Common myeloid progenitor, CD34-positive (primary cell): ENCODE results near the gene ALOXE3.
A peak's percentile ranks its signal among the peaks of the same experiment; 100 is the strongest.

Experiments used
- CTCF ChIA-PET: fragments of 350-600 bp; sonication (Branson Sonifier 250); formaldehyde crosslinking; loops from one replicate; lab custom pipeline; 2021; ENCODE audit warnings: antibody characterized with exemption; lab: Charles Lee
- POLR2A ChIA-PET: fragments of 350-600 bp; sonication (Branson Sonifier 250); formaldehyde crosslinking; loops from one replicate; lab custom pipeline; 2021; ENCODE audit warnings: antibody characterized with exemption; lab: Charles Lee
- DNase-seq, 3 donors: peaks; one replicate each; pipeline versions ENCODE4 v3.0.0 to v3.0.0-alpha.2; 2013
- H3K27ac ChIP-seq, 2 experiments: 1 replicate in 1 of 2; 2 replicates in 1 of 2; pipeline ENCODE4 v1.7.0; 2013; ENCODE audit warnings: inconsistent platforms in 2 of 2, low read length in 2 of 2, mild to moderate bottlenecking in 2 of 2, low read depth in 1 of 2, moderate library complexity in 1 of 2; ENCODE audit not compliant: severe bottlenecking in 2 of 2, insufficient read depth in 1 of 2, poor library complexity in 1 of 2
- H3K27me3 ChIP-seq, 5 experiments: replicated peaks in 2 of 5; 1 replicate in 3 of 5; 2 replicates in 2 of 5; pipeline versions ENCODE4 v1.6.1 to v1.7.0; 2013; ENCODE audit warnings: low read length in 4 of 5, mild to moderate bottlenecking in 2 of 5, moderate library complexity in 2 of 5, inconsistent platforms in 1 of 5; ENCODE audit not compliant: insufficient read depth in 5 of 5, control insufficient read depth in 4 of 5
- H3K36me3 ChIP-seq, 4 experiments: 1 replicate in 2 of 4; 2 replicates in 2 of 4; pipeline versions ENCODE4 v1.6.1 to v1.7.0; 2013; ENCODE audit warnings: low read length in 3 of 4, control low read depth in 1 of 4, mild to moderate bottlenecking in 1 of 4; ENCODE audit not compliant: control insufficient read depth in 4 of 4, insufficient read depth in 4 of 4
- H3K4me1 ChIP-seq, 4 experiments: 1 replicate in 3 of 4; 2 replicates in 1 of 4; pipeline versions ENCODE4 v1.6.1 to v1.7.1; 2013; ENCODE audit warnings: low read length in 3 of 4, mild to moderate bottlenecking in 3 of 4, control low read depth in 1 of 4, inconsistent platforms in 1 of 4, moderate library complexity in 1 of 4; ENCODE audit not compliant: control insufficient read depth in 4 of 4, insufficient read depth in 4 of 4; ENCODE audit errors: control extremely low read depth in 1 of 4
- H3K4me3 ChIP-seq, 7 experiments: 1 replicate in 4 of 7; 2 replicates in 3 of 7; pipeline versions ENCODE4 v1.5.1 to v1.7.0; 2013; ENCODE audit warnings: mild to moderate bottlenecking in 7 of 7, low read length in 6 of 7, moderate library complexity in 6 of 7, inconsistent platforms in 2 of 7, low read depth in 2 of 7, control low read depth in 1 of 7; ENCODE audit not compliant: insufficient read depth in 4 of 7, control insufficient read depth in 1 of 7; ENCODE audit errors: extremely low read depth in 1 of 7
- H3K9me3 ChIP-seq, 5 experiments: 1 replicate in 4 of 5; 2 replicates in 1 of 5; pipeline versions ENCODE4 v1.6.1 to v1.7.1; 2013; ENCODE audit warnings: low read length in 4 of 5, mild to moderate bottlenecking in 2 of 5, inconsistent platforms in 1 of 5, low read depth in 1 of 5, moderate library complexity in 1 of 5; ENCODE audit not compliant: control insufficient read depth in 4 of 5, insufficient read depth in 2 of 5; ENCODE audit errors: control extremely low read depth in 1 of 5
- WGBS: methylation state at CpG from one replicate; pipeline ENCODE4 v1.1.5; 2013; ENCODE audit not compliant: insufficient coverage; 5-methylcytosine and 5-hydroxymethylcytosine counted together

The ALOXE3 gene

GRCh38 chr17:8143581-8144400 is 25.5 kb upstream of the ALOXE3 start:
- CTCF ChIA-PET = interaction anchor here (0.9 to 22.4 kb wide), 4 partner anchors 12 to 26 kb away, joined by 3 to 292 read pairs (median 3); partner anchors contain the start of genes PER1 and VAMP2
- Histone ChIP-seq H3K36me3 (peaks cover 6 to 84% (median 64%) of the 10 kb centered on the region in 4 experiments), H3K27ac (no peak overlapping the region), H3K4me1 (peaks cover 0 to 12% (median 8%) of the 10 kb centered on the region in 4 experiments), H3K9me3 (no peaks in the 10 kb centered on the region), H3K27me3 (no peaks in the 10 kb centered on the region), H3K4me3 (no peak overlapping the region)
- POLR2A ChIA-PET = interaction anchor here (1.0 to 3.1 kb wide), 4 partner anchors 8 to 30 kb away, joined by 3 to 24 read pairs (median 4); partner anchors contain the start of gene PER1
- 97% methylated on average over 11 of the region's 22 CpGs for WGBS
- peak in 1 of 3 donors; percentile 57 for DNase-seq

DNA sequence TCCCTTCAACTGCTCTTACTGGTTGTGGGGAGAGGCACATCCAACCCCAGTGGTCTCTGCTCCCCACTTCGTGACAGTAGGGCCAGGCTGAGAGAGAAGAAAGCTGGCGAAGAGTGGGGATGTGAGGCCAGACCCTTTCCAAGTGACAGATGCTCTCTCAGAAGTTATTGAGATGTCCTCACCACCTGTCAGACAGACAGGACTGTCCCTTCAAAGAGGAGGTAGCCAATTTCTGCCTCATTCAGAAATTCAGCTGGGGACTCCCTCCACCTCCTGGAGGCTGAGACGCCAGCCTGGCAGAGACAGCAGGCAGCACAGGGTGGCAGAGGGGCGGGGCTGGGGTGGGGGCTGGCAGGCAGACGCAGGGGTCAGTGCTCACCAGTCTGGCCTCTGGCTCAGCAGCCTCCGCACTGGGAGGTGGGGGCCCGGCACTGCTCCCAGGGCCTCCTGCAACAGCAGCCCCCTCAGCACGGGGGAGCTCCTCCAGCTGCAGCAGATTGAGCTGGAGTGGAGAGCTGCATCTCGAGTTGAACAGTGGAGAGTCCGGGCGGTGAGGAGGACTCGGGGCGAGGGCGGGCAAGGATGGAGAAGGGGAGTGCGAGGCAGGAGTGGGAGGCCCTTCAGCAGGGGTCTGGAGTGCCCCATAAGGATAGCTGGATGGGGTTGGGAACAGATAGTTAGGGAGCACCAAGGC is 24.7 kb upstream of the ALOXE3 start:
- no peak for DNase-seq
- ChIA-PET POLR2A (interaction anchor here (1.0 to 3.1 kb wide), 4 partner anchors 9 to 30 kb away, joined by 3 to 24 read pairs (median 4); partner anchors contain the start of gene PER1), CTCF (interaction anchor here (0.9 to 22.4 kb wide), 5 partner anchors 11 to 27 kb away, joined by 3 to 292 read pairs (median 3); partner anchors contain the start of genes HES7, PER1 and VAMP2)
- H3K4me3 ChIP-seq = no peak overlapping the region
- no peak overlapping the region for H3K27ac ChIP-seq
- no peaks in the 10 kb centered on the region for H3K27me3 ChIP-seq
- peaks cover 6 to 76% (median 57%) of the 10 kb centered on the region in 4 experiments for H3K36me3 ChIP-seq
- H3K4me1 ChIP-seq = peaks cover 4 to 16% (median 12%) of the 10 kb centered on the region in 4 experiments
- no peaks in the 10 kb centered on the region for H3K9me3 ChIP-seq
- 98% methylated on average over 15 of the region's 15 CpGs for WGBS

GRCh38 chr17:8142158-8142886 is 24.0 kb upstream of the ALOXE3 start:
- ChIA-PET POLR2A (interaction anchor here (1.6 to 4.1 kb wide), 4 partner anchors 9 to 14 kb away, joined by 7 to 24 read pairs (median 18); partner anchors contain the start of gene PER1), CTCF (interaction anchor here (1.0 to 22.4 kb wide), 5 partner anchors 9 to 45 kb away, joined by 3 to 292 read pairs (median 3); partner anchors contain the start of genes HES7, PER1 and VAMP2)
- no peak for DNase-seq
- 98% methylated on average over 14 of the region's 23 CpGs for WGBS
- peaks cover 4 to 69% (median 50%) of the 10 kb centered on the region in 4 experiments for H3K36me3 ChIP-seq
- H3K4me1 ChIP-seq = peaks cover 5 to 23% (median 19%) of the 10 kb centered on the region in 4 experiments
- H3K27me3 ChIP-seq = no peaks in the 10 kb centered on the region
- H3K27ac ChIP-seq = no peak overlapping the region
- H3K4me3 ChIP-seq = no peak overlapping the region
- no peaks in the 10 kb centered on the region for H3K9me3 ChIP-seq

- Histone ChIP-seq H3K27ac (no peak overlapping the region), H3K27me3 (no peaks in the 10 kb centered on the region), H3K4me1 (peaks cover 5 to 23% (median 20%) of the 10 kb centered on the region in 4 experiments), H3K36me3 (peaks cover 4 to 64% (median 44%) of the 10 kb centered on the region in 4 experiments), H3K9me3 (no peaks in the 10 kb centered on the region), H3K4me3 (no peak overlapping the region)
- POLR2A ChIA-PET = interaction anchor here (1.6 to 4.1 kb wide), 3 partner anchors 9 to 15 kb away, joined by 7 to 23 read pairs (median 14); partner anchors contain the start of gene PER1
- 99% methylated on average over 9 of the region's 11 CpGs for WGBS
- no peak for DNase-seq
- CTCF ChIA-PET = interaction anchor here (0.9 to 22.4 kb wide), 6 partner anchors 8 to 46 kb away, joined by 3 to 292 read pairs (median 3); partner anchors contain the start of genes HES7, PER1 and VAMP2
Measured at GRCh38 chr17:8141741-8142140, 23.4 kb upstream of the ALOXE3 start.

- POLR2A ChIA-PET = interaction anchor here (0.5 to 4.1 kb wide), 6 partner anchors 10 to 284 kb away, joined by 3 to 23 read pairs (median 6); partner anchors contain the start of genes NAA38 and PER1
- Histone ChIP-seq H3K9me3 (no peaks in the 10 kb centered on the region), H3K27ac (no peak overlapping the region), H3K4me1 (peaks cover 5 to 23% (median 20%) of the 10 kb centered on the region in 4 experiments), H3K27me3 (no peaks in the 10 kb centered on the region), H3K4me3 (no peak overlapping the region), H3K36me3 (peaks cover 0 to 57% (median 38%) of the 10 kb centered on the region in 4 experiments)
- CTCF ChIA-PET = interaction anchor here (0.9 to 22.4 kb wide), 5 partner anchors 8 to 47 kb away, joined by 3 to 292 read pairs (median 3); partner anchors contain the start of genes PER1 and VAMP2
- WGBS = 96% methylated on average over 4 of the region's 7 CpGs
- DNase-seq = no peak
Measured at GRCh38 chr17:8141045-8141444, 22.7 kb upstream of the ALOXE3 start.
